ENCODE measurements around the gene C2orf92.

Gene C2orf92

DNA sequence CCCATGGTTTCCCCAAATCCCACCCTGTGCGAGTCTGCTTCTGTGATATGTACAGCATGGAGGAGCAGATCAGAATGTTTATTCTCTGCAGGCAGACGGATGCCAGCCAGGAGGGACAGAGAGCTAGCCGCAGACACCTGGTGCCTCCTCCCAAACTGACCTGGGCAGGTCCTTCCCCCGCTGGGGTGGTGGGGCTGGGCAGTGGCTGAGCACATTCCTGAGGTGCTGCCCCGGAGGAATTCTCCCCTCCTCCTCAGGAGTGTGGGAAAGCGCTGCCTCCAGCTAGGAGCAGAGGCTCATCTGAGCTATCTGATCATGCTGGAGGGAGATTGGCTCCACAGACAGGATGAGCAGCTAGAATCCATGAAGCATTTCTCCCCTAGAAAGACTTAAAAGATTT, 21.7 kb downstream of the C2orf92 start:
- in situ Hi-C loops (cut with MboI; ENCODE audit: low pct_unique_long_range_greater_than_20kb, low sequenced_read_pairs, unreplicated experiment): no loop called here
- TF ChIP-seq, protein P1, sequence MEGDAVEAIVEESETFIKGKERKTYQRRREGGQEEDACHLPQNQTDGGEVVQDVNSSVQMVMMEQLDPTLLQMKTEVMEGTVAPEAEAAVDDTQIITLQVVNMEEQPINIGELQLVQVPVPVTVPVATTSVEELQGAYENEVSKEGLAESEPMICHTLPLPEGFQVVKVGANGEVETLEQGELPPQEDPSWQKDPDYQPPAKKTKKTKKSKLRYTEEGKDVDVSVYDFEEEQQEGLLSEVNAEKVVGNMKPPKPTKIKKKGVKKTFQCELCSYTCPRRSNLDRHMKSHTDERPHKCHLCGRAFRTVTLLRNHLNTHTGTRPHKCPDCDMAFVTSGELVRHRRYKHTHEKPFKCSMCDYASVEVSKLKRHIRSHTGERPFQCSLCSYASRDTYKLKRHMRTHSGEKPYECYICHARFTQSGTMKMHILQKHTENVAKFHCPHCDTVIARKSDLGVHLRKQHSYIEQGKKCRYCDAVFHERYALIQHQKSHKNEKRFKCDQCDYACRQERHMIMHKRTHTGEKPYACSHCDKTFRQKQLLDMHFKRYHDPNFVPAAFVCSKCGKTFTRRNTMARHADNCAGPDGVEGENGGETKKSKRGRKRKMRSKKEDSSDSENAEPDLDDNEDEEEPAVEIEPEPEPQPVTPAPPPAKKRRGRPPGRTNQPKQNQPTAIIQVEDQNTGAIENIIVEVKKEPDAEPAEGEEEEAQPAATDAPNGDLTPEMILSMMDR (IDR thresholded peaks at IDR 0.05; ENCODE audit: extremely low read depth, insufficient read depth, missing control alignments): no peak
- DNase-seq (ENCODE audit: low spot score): no peak

DNA sequence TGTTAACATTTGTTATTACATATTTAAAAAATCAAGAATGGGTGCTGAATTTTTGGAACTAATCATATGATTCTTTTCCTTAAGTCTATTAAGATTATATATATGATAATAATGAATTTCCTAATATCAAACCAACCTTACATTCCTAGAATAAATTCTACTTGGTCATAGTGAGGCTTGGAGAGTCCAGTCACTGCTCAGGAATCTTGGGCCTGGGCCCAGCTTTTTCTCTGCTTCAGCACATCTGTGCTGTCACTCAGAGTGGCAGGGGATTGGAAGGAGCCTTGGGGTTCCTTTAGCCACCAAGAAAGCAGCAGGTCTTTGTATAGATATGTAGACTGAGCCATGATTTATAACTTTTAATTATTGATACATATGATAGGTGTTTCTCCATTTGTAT, 24.0 kb downstream of the C2orf92 start:
- TF ChIP-seq, protein P1 (IDR thresholded peaks at IDR 0.05; ENCODE audit: extremely low read depth, insufficient read depth, missing control alignments): no peak
- in situ Hi-C loops (cut with MboI; ENCODE audit: low pct_unique_long_range_greater_than_20kb, low sequenced_read_pairs, unreplicated experiment): no loop called here
- DNase-seq (ENCODE audit: low spot score): no peak

DNA sequence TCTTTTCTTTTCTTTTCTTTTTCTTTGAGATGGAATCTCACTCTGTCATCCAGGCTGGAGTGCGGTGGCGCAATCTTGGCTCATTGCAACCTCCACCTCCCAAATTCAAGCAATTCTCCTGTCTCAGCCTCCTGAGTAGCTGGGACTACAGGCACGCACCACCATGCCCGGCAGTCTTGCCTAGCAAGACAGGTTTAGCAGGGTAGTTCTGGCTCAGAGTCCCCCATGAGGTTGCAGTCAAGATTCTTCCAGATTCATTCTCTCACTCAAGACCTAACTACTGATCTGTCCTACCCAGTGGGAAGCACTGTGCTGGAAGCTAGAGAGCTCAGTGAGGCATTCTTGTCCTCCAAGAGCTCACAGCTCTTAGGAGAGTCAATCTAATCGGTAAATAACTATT, 26.2 kb downstream of the C2orf92 start:
- in situ Hi-C loops (cut with MboI; ENCODE audit: low pct_unique_long_range_greater_than_20kb, low sequenced_read_pairs, unreplicated experiment): no loop called here
- TF ChIP-seq, protein P1 (IDR thresholded peaks at IDR 0.05; ENCODE audit: extremely low read depth, insufficient read depth, missing control alignments): no peak
- no peak for DNase-seq (ENCODE audit: low spot score)

DNA sequence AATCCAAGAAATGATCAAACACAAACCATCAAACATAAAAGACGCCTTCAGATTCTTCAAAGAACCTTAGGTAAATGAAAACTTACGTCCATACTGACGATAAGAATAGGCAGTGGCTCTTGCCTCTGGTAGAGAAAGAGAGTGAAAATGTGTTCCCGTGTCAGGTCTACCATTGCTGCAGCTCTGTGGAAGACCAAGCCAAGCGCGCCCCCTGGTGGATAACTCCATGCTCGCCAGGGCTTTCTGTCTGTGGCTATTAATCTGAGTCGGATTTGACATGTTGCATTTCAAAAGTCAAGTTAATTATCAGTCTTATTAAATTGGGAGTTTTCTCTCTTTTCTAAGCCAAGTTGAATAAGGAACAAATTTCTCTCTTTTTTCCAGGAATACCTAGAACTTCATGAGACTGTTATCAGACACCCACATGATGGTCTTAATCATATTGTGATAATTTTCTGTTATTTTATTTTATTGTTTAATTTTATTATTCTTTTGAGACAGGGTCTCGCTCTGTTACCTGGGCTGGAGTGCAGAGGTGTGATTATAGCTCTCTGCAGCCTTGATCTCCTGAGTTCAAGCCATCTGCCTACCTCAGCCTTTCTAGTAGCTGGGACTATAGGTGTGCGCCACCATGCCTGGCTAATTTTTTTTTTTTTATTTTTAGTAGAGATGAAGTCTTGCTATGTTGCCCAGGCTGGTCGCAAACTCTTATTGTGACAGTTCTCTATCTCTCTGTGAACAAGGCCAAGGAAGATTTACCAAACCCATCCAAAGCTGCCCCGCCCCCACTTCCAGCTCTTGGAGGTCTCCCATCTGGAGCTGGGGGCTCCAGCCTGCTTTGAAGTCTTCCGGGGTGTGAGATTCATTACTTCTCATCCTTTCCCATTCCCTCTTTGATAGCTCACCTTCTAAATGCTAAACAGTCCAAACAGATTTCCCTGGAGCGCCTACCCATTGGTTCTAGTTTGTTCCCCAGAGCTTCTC, 28.0 kb downstream of the C2orf92 start:
- in situ Hi-C loops (cut with MboI; ENCODE audit: low pct_unique_long_range_greater_than_20kb, low sequenced_read_pairs, unreplicated experiment): no loop called here
- TF ChIP-seq, protein P1 (IDR thresholded peaks at IDR 0.05; ENCODE audit: extremely low read depth, insufficient read depth, missing control alignments): peak; percentile 88

DNA sequence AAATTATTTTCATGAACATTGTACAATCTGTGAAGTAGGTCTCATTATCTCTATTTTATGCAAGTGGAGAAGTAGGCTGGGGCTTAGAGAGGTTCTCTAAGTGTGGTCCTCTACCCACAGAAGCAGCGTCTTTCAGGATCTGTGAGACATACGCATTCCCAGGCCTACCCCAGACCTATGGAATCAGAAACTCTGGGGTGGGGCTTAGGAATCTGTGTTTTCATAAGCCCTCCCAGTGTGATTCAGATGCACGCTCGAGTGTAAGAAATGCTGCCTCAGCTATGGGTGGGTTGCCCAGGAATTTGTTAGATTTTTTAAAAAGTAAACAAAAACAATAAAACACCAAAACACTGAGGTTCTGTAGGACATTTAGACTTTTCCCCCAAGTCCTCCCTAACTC, 29.0 kb downstream of the C2orf92 start:
- no peak for DNase-seq (ENCODE audit: low spot score)
- in situ Hi-C loops (cut with MboI; ENCODE audit: low pct_unique_long_range_greater_than_20kb, low sequenced_read_pairs, unreplicated experiment): no loop called here
- TF ChIP-seq, protein P1 (IDR thresholded peaks at IDR 0.05; ENCODE audit: extremely low read depth, insufficient read depth, missing control alignments): no peak

More for the DNA sequence above, 28.0 kb downstream of the C2orf92 start:
- DNase-seq (ENCODE audit: low spot score): peak; percentile 80

DNA sequence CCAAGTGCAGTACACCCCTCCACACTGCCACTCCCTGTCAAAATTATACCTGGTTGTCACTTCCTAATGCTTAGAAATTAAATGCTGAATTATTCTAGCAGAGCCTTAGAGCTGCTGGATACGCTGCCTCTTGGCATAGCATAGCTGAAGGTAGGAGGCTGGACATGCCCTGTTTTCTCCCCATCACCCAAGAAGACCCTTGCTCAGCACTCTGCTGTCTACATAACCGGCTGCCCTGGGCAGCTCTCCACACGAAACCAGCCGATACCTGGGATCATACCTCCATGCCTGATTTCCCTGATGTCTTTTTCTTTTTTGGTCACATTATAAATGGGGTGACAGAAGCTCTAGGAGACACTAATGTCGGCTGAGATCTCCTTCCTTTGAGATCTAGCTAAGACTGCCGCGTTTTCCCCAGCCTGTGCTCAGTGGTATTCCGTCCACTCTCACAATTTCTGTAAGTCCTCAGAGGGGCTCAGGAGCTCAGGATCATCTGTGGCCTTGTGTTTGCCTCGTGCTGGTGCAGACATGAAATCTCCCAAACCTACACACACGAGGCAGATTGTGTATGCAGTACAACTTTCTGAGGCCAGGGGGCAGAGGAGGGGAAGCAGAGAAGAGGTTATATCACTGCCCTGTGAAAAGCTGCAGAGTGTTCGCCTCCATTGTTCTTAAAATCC, 30.4 kb downstream of the C2orf92 start:
- TF ChIP-seq, protein P1 (IDR thresholded peaks at IDR 0.05; ENCODE audit: extremely low read depth, insufficient read depth, missing control alignments): peak; percentile 75
- in situ Hi-C loops (cut with MboI; ENCODE audit: low pct_unique_long_range_greater_than_20kb, low sequenced_read_pairs, unreplicated experiment): loop anchor here (10.0 kb wide), 1 partner anchor 685 kb away; no protein-coding TSS in a partner anchor
- DNase-seq (ENCODE audit: low spot score): no peak

All from GM13977 (cell line).